ENCODE measurements around the gene ILF3.

- TF ChIP-seq CTCF (IDR thresholded peaks at IDR 0.05): no peak
- no peak for TF ChIP-seq POLR2A (IDR thresholded peaks at IDR 0.05)
These were observed 23.6 kb downstream of the ILF3 start for GRCh38 chr19:10677751-10678150.

Measured in lower leg skin (tissue), 3 donors.